Measurements from ENCODE around the gene PGRMC1.
"Not testable (repeated sequence)": the region's sequence is repeated elsewhere in the genome, so short reads cannot be mapped to it uniquely, and the experiment has no call there.

The PGRMC1 gene

GRCh38 chrX:119194621-119195020 is 41.5 kb upstream of the PGRMC1 start:
- DNase-seq (ENCODE audit: extremely low spot score) = peak; percentile 33
- ChIA-PET CTCF (interaction anchor here (0.7 to 1.7 kb wide), 3 partner anchors 74 to 412 kb away, joined by 3 to 11 read pairs (median 3); no protein-coding TSS in a partner anchor), POLR2A (no interaction called here)
- TF ChIP-seq SUZ12 (IDR thresholded peaks at IDR 0.05) (no peak), L3MBTL2 (conservative IDR thresholded peaks at IDR 0.05) (no peak), LEF1 (IDR thresholded peaks at IDR 0.05; ENCODE audit: borderline replicate concordance) (no peak), FOXM1 (IDR thresholded peaks at IDR 0.05; ENCODE audit: borderline replicate concordance) (no peak), ARNT (IDR thresholded peaks at IDR 0.05) (no peak), HDGF (IDR thresholded peaks at IDR 0.05; ENCODE audit: borderline replicate concordance) (no peak), ELF4 (IDR thresholded peaks at IDR 0.05) (no peak), NFRKB (IDR thresholded peaks at IDR 0.05) (no peak), FOXA1 (IDR thresholded peaks at IDR 0.05) (no peak), BHLHE40 (IDR thresholded peaks at IDR 0.05; ENCODE audit: borderline replicate concordance) (no peak)

- CTCF ChIA-PET = no interaction called here
- no peak for DNase-seq (ENCODE audit: extremely low spot score)
- POLR2A ChIA-PET = no interaction called here
- TF ChIP-seq ARNT (IDR thresholded peaks at IDR 0.05) = no peak
- no peak for TF ChIP-seq HDGF (IDR thresholded peaks at IDR 0.05; ENCODE audit: borderline replicate concordance)
- no peak for TF ChIP-seq TARDBP (IDR thresholded peaks at IDR 0.05)
- no peak for TF ChIP-seq FOXM1 (IDR thresholded peaks at IDR 0.05; ENCODE audit: borderline replicate concordance)
- TF ChIP-seq, protein P1, sequence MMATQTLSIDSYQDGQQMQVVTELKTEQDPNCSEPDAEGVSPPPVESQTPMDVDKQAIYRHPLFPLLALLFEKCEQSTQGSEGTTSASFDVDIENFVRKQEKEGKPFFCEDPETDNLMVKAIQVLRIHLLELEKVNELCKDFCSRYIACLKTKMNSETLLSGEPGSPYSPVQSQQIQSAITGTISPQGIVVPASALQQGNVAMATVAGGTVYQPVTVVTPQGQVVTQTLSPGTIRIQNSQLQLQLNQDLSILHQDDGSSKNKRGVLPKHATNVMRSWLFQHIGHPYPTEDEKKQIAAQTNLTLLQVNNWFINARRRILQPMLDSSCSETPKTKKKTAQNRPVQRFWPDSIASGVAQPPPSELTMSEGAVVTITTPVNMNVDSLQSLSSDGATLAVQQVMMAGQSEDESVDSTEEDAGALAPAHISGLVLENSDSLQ (IDR thresholded peaks at IDR 0.05) = no peak
- no peak for TF ChIP-seq FOXA1 (IDR thresholded peaks at IDR 0.05)
- TF ChIP-seq NFRKB (IDR thresholded peaks at IDR 0.05) = no peak
These were observed 34.5 kb upstream of the PGRMC1 start for GRCh38 chrX:119201570-119201969.

- no peak for TF ChIP-seq ZNF384 (IDR thresholded peaks at IDR 0.05)
- TF ChIP-seq CTBP1 (IDR thresholded peaks at IDR 0.05; ENCODE audit: borderline replicate concordance) = no peak
- TF ChIP-seq, protein P1 (IDR thresholded peaks at IDR 0.05) = no peak
- no peak for TF ChIP-seq BHLHE40 (IDR thresholded peaks at IDR 0.05; ENCODE audit: borderline replicate concordance)
- no peak for TF ChIP-seq FOXK2 (IDR thresholded peaks at IDR 0.05)
- TF ChIP-seq L3MBTL2 (conservative IDR thresholded peaks at IDR 0.05) = no peak
- TF ChIP-seq SUZ12 (IDR thresholded peaks at IDR 0.05) = no peak
- no peak for TF ChIP-seq FOXM1 (IDR thresholded peaks at IDR 0.05; ENCODE audit: borderline replicate concordance)
- TF ChIP-seq NFRKB (IDR thresholded peaks at IDR 0.05) = no peak
- TF ChIP-seq ARNT (IDR thresholded peaks at IDR 0.05) = no peak
- no peak for TF ChIP-seq SP1 (IDR thresholded peaks at IDR 0.05)
- no peak for TF ChIP-seq ELF4 (IDR thresholded peaks at IDR 0.05)
- DNase-seq (ENCODE audit: extremely low spot score) = no peak
- CTCF ChIA-PET = interaction anchor here (1.4 kb wide), 1 partner anchor 16 kb away, joined by 4 read pairs; no protein-coding TSS in a partner anchor
- POLR2A ChIA-PET = no interaction called here
These were observed 29.9 kb upstream of the PGRMC1 start for GRCh38 chrX:119206203-119206602.

DNA sequence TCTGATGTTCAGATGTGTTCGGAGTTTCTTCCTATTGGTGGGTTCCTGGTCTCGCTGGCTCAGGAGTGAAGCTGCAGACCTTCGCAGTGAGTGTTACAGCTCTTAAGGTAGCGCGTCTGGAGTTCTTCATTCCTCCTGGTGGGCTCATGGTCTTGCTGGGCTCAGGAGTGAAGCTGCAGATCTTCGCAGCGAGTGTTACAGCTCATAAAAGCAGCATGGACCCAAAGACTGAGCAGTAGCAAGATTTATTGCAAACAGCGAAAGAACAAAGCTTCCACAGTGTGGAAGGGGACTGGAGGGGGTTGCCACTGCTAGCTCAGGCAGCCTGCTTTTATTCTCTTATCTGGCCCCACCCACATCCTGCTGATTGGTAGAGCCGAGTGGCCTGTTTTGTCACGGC is 28.6 kb upstream of the PGRMC1 start:
- DNase-seq (ENCODE audit: extremely low spot score); POLR2A ChIA-PET: not testable (repeated sequence)
- CTCF ChIA-PET = interaction anchor here (1.4 kb wide), 1 partner anchor 18 kb away, joined by 4 read pairs; no protein-coding TSS in a partner anchor

DNA sequence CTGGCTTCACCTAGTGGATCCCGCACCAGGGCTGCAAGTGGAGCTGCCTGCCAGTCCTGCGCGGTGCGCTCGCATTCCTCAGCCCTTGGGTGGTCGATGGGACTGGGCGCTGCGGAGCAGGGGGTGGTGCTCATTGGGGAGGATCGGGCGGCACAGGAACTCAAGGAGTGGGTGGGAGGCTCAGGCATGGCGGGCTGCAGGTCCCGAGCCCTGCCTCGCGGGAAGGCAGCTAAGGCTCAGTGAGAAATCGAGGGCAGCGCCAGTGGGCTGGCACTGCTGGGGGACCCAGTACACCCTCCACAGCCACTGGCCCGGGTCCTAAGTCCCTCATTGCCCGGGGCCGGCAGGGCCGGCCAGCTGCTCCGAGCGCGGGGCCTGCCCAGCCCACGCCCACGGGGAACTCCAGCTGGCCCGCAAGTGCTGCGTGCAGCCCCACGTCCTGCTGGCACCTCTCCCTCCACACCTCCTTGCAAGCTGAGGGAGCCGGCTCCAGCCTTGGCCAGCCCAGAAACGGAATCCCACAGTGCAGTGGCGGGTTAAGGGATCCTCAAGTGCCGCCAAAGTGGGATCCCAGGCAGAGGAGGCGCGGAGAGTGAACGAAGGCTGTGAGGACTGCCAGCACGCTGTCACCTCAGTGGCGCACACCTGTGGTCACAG is 27.6 kb upstream of the PGRMC1 start:
- DNase-seq (ENCODE audit: extremely low spot score) = no peak
- TF ChIP-seq FOXK2 (IDR thresholded peaks at IDR 0.05) = no peak
- TF ChIP-seq BHLHE40 (IDR thresholded peaks at IDR 0.05; ENCODE audit: borderline replicate concordance) = no peak
- no peak for TF ChIP-seq FOXM1 (IDR thresholded peaks at IDR 0.05; ENCODE audit: borderline replicate concordance)
- no peak for TF ChIP-seq FOXA1 (IDR thresholded peaks at IDR 0.05)
- no peak for TF ChIP-seq LEF1 (IDR thresholded peaks at IDR 0.05; ENCODE audit: borderline replicate concordance)
- TF ChIP-seq CTBP1 (IDR thresholded peaks at IDR 0.05; ENCODE audit: borderline replicate concordance) = no peak
- TF ChIP-seq HDGF (IDR thresholded peaks at IDR 0.05; ENCODE audit: borderline replicate concordance) = no peak
- TF ChIP-seq TARDBP (IDR thresholded peaks at IDR 0.05) = no peak
- TF ChIP-seq, protein P1 (IDR thresholded peaks at IDR 0.05) = no peak
- no peak for TF ChIP-seq ARNT (IDR thresholded peaks at IDR 0.05)
- no peak for TF ChIP-seq ZNF384 (IDR thresholded peaks at IDR 0.05)
- TF ChIP-seq SUZ12 (IDR thresholded peaks at IDR 0.05) = no peak
- no peak for TF ChIP-seq NFRKB (IDR thresholded peaks at IDR 0.05)
- TF ChIP-seq SP1 (IDR thresholded peaks at IDR 0.05) = no peak
- no peak for TF ChIP-seq L3MBTL2 (conservative IDR thresholded peaks at IDR 0.05)
- TF ChIP-seq ELF4 (IDR thresholded peaks at IDR 0.05) = no peak
- POLR2A ChIA-PET = no interaction called here
- CTCF ChIA-PET = no interaction called here

- CTCF ChIA-PET = interaction anchor here (0.6 kb wide), 1 partner anchor 92 kb away, joined by 3 read pairs; no protein-coding TSS in a partner anchor
- POLR2A ChIA-PET = not testable (repeated sequence)
These were observed 25.0 kb upstream of the PGRMC1 start for GRCh38 chrX:119210931-119211648.

More at GRCh38 chrX:119210931-119211648, 25.0 kb upstream of the PGRMC1 start:
- DNase-seq (ENCODE audit: extremely low spot score) = not testable (repeated sequence)
